ENCODE measurements around the gene FXR1. TPM values are rescaled to one million over a fixed set of nuclear protein-coding genes. Genes with fewer than 3 reads are reported as not detected.

Gene FXR1
- total RNA-seq, 1 experiment from 2014 or later: 288 TPM

DNA sequence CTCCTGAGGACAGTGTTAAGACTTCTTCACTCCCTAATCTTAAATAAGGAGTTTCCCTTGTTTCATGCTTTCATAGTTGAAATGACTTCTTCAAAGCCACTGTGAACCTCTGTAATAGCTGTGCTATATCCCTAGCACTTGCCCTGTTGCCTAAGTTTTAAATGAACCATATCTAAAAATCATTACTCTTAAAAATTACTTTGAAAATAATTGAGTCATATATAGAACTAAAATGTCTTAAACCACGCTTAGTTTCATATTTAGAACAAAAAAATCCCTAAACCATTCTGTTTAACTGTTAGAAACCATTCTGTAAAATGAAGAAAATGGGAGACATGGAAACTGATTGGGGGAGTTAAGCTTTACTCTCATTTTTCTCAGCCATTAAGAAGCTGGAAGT lies 47.2 kb downstream of the FXR1 start:
- intact Hi-C loops (cut with micrococcal nuclease; ENCODE audit: unreplicated experiment): loop anchor here (10.0 kb wide), 1 partner anchor 1375 kb away; no protein-coding TSS in a partner anchor
- CTCF ChIA-PET: no interaction called here
- H2AFZ ChIP-seq: no peak overlapping the region
- H3K9me2 ChIP-seq (ENCODE audit: insufficient read depth): no peaks in the 10 kb centered on the region
- H3K36me3 ChIP-seq (ENCODE audit: low read depth): peaks cover 64% of the 10 kb centered on the region
- no TSS peak for BruUV-seq (replicated peaks)
- POLR2A ChIA-PET (ENCODE audit: unreplicated experiment): no interaction called here
- no peaks in the 10 kb centered on the region for H3K27me3 ChIP-seq (ENCODE audit: insufficient read depth, low read depth)
- no peaks in the 10 kb centered on the region for H3K9me3 ChIP-seq (ENCODE audit: insufficient read depth, low read depth)
- no peak overlapping the region for H3K4me2 ChIP-seq
- no peaks in the 10 kb centered on the region for H3K79me2 ChIP-seq (ENCODE audit: low read depth)
- DNase-seq: no peak
- no peaks in the 10 kb centered on the region for H3K4me1 ChIP-seq (replicated peaks; ENCODE audit: insufficient read depth)
- no peak overlapping the region for H3K4me3 ChIP-seq
- H3K27ac ChIP-seq: no peak overlapping the region
- no peak for TF ChIP-seq EZH2 (IDR thresholded peaks at IDR 0.05; ENCODE audit: low read depth)
- TF ChIP-seq, protein P1, sequence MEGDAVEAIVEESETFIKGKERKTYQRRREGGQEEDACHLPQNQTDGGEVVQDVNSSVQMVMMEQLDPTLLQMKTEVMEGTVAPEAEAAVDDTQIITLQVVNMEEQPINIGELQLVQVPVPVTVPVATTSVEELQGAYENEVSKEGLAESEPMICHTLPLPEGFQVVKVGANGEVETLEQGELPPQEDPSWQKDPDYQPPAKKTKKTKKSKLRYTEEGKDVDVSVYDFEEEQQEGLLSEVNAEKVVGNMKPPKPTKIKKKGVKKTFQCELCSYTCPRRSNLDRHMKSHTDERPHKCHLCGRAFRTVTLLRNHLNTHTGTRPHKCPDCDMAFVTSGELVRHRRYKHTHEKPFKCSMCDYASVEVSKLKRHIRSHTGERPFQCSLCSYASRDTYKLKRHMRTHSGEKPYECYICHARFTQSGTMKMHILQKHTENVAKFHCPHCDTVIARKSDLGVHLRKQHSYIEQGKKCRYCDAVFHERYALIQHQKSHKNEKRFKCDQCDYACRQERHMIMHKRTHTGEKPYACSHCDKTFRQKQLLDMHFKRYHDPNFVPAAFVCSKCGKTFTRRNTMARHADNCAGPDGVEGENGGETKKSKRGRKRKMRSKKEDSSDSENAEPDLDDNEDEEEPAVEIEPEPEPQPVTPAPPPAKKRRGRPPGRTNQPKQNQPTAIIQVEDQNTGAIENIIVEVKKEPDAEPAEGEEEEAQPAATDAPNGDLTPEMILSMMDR (conservative IDR thresholded peaks at IDR 0.05): no peak
- H4K20me1 ChIP-seq (ENCODE audit: insufficient read depth): peaks cover 40% of the 10 kb centered on the region
- H3F3A ChIP-seq (ENCODE audit: insufficient read depth, low read depth): peaks cover 7% of the 10 kb centered on the region; the same call in 1 of the 2 replicates

DNA sequence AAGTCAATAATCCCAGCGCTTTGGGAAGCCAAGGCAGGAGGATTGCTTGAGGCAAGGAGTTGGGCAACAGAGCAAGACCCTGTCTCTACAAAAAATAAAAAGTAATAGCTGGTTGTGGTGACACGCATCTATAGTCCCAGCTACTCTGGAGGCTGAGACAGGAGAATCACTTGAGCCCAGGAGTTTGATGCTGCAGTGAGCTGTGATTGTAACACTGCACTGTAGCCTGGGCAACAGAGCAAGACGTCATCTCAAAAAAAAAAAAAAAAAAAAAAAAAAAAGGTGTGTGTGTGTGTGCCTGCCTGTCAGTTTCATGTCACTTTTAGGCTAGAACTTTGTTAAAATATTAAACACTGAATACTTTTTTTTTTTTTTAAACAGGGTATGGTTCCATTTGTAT lies 48.6 kb downstream of the FXR1 start:
- Histone ChIP-seq H4K20me1 (ENCODE audit: insufficient read depth) (peaks cover 34% of the 10 kb centered on the region), H3K4me1 (replicated peaks; ENCODE audit: insufficient read depth) (no peaks in the 10 kb centered on the region), H2AFZ (no peak overlapping the region), H3K27me3 (ENCODE audit: insufficient read depth, low read depth) (no peaks in the 10 kb centered on the region), H3K27ac (no peak overlapping the region), H3K4me2 (no peak overlapping the region), H3K9me3 (ENCODE audit: insufficient read depth, low read depth) (no peaks in the 10 kb centered on the region), H3F3A (ENCODE audit: insufficient read depth, low read depth) (peaks cover 7% of the 10 kb centered on the region; the same call in 1 of the 2 replicates), H3K4me3 (no peak overlapping the region), H3K36me3 (ENCODE audit: low read depth) (peaks cover 60% of the 10 kb centered on the region), H3K9me2 (ENCODE audit: insufficient read depth) (no peaks in the 10 kb centered on the region), H3K79me2 (ENCODE audit: low read depth) (no peaks in the 10 kb centered on the region)
- intact Hi-C loops (cut with micrococcal nuclease; ENCODE audit: unreplicated experiment): loop anchor here (10.0 kb wide), 1 partner anchor 1376 kb away; no protein-coding TSS in a partner anchor
- POLR2A ChIA-PET (ENCODE audit: unreplicated experiment): no interaction called here
- TF ChIP-seq, protein P1 (conservative IDR thresholded peaks at IDR 0.05): no peak
- no peak for TF ChIP-seq EZH2 (IDR thresholded peaks at IDR 0.05; ENCODE audit: low read depth)
- BruUV-seq (replicated peaks): no TSS peak
- CTCF ChIA-PET: no interaction called here
- no peak for DNase-seq

DNA sequence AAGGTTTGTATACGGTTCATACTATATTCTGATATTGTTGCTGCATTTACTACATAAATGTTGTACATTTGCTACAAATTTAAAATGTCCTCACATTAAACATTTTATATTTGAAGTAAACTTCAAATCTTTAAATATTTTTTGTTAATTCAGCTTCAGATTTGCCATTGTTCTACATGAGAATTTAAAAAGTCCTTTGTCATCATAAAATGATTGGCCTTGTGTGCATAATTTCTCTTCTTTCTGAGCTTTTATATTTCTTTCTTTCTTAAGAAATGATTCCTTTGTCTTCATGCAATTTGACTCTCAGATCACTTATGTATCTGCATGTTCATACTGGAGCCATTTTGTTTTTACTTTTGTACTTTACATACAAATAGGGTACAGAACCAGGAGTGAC lies 49.1 kb downstream of the FXR1 start:
- no peaks in the 10 kb centered on the region for H3K9me3 ChIP-seq (ENCODE audit: insufficient read depth, low read depth)
- H4K20me1 ChIP-seq (ENCODE audit: insufficient read depth): peaks cover 33% of the 10 kb centered on the region
- ChIA-PET CTCF (no interaction called here), POLR2A (ENCODE audit: unreplicated experiment) (no interaction called here)
- H3K4me3 ChIP-seq: no peak overlapping the region
- H2AFZ ChIP-seq: no peak overlapping the region
- DNase-seq: no peak
- H3K27me3 ChIP-seq (ENCODE audit: insufficient read depth, low read depth): no peaks in the 10 kb centered on the region
- H3K4me1 ChIP-seq (replicated peaks; ENCODE audit: insufficient read depth): no peaks in the 10 kb centered on the region
- TF ChIP-seq, protein P1 (conservative IDR thresholded peaks at IDR 0.05): no peak
- TF ChIP-seq EZH2 (IDR thresholded peaks at IDR 0.05; ENCODE audit: low read depth): no peak
- peaks cover 55% of the 10 kb centered on the region for H3K36me3 ChIP-seq (ENCODE audit: low read depth)
- H3K4me2 ChIP-seq: no peak overlapping the region
- BruUV-seq (replicated peaks): no TSS peak
- H3K9me2 ChIP-seq (ENCODE audit: insufficient read depth): no peaks in the 10 kb centered on the region
- no peak overlapping the region for H3K27ac ChIP-seq
- peaks cover 7% of the 10 kb centered on the region; the same call in 1 of the 2 replicates for H3F3A ChIP-seq (ENCODE audit: insufficient read depth, low read depth)
- no peaks in the 10 kb centered on the region for H3K79me2 ChIP-seq (ENCODE audit: low read depth)
- intact Hi-C loops (cut with micrococcal nuclease; ENCODE audit: unreplicated experiment): loop anchor here (10.0 kb wide), 1 partner anchor 1377 kb away; no protein-coding TSS in a partner anchor

Data from PC-9 (cell line).